ENCODE measurements around the gene EZH2. TPM values are rescaled to one million over a fixed set of nuclear protein-coding genes. Genes with fewer than 3 reads are reported as not detected.

The EZH2 gene
- polyA plus RNA-seq, 1 of the 3 experiments (the other 2 are of a cell fraction), result 30.6 TPM

GRCh38 chr7:148791546-148791945, 92.5 kb downstream of the EZH2 start (continued):
- TF ChIP-seq ELF1 (IDR thresholded peaks at IDR 0.05), result no peak
- no peak for TF ChIP-seq SMC3 (IDR thresholded peaks at IDR 0.05; ENCODE audit: low read depth, low read length)
- TF ChIP-seq IRF3 (IDR thresholded peaks at IDR 0.05; ENCODE audit: low read depth, low read length), result no peak
- TF ChIP-seq RXRA (IDR thresholded peaks at IDR 0.05; ENCODE audit: borderline replicate concordance, low read depth), result no peak
- no peak for TF ChIP-seq USF1 (IDR thresholded peaks at IDR 0.05; ENCODE audit: borderline replicate concordance, low read depth)
- no peak for TF ChIP-seq FOXJ3 (CRISPR knock-in tag; IDR thresholded peaks at IDR 0.05)
- no peak for TF ChIP-seq MEF2A (IDR thresholded peaks at IDR 0.05; ENCODE audit: borderline replicate concordance, low read depth)
- no peak for TF ChIP-seq YY1 (IDR thresholded peaks at IDR 0.05; ENCODE audit: low read depth)

GRCh38 chr7:148790850-148791249, 93.2 kb downstream of the EZH2 start:
- H3K27ac ChIP-seq (ENCODE audit: low read depth in 2 of 2, low read length in 1 of 2), result no peak overlapping the region
- peaks cover 5% of the 10 kb centered on the region for H3K79me2 ChIP-seq (ENCODE audit: insufficient read depth)
- no peaks in the 10 kb centered on the region for H3K9me2 ChIP-seq
- no peak overlapping the region for H3K4me3 ChIP-seq (ENCODE audit: low read depth in 2 of 2, low read length in 1 of 2)
- no peak overlapping the region for H2AFZ ChIP-seq (ENCODE audit: low read depth)
- H3K27me3 ChIP-seq (ENCODE audit: insufficient read depth), result no peaks in the 10 kb centered on the region
- ChIA-PET CTCF (interaction anchor here (1.0 to 1.6 kb wide), 3 partner anchors 22 to 215 kb away, joined by 3 to 4 read pairs (median 3); no protein-coding TSS in a partner anchor), POLR2A (no interaction called here)
- no peaks in the 10 kb centered on the region for H3F3A ChIP-seq (replicated peaks; ENCODE audit: insufficient read depth)
- TF ChIP-seq NFIC (IDR thresholded peaks at IDR 0.05; ENCODE audit: borderline replicate concordance) (no peak), GATA2 (CRISPR knock-in tag; IDR thresholded peaks at IDR 0.05) (no peak), RCOR1 (IDR thresholded peaks at IDR 0.05; ENCODE audit: low read length) (no peak), CHD2 (IDR thresholded peaks at IDR 0.05; ENCODE audit: low read length, partially characterized antibody) (no peak), REST (IDR thresholded peaks at IDR 0.05; ENCODE audit: low read depth, low read length) (no peak), JUND (IDR thresholded peaks at IDR 0.05) (no peak), IRF3 (IDR thresholded peaks at IDR 0.05; ENCODE audit: low read depth, low read length) (no peak), YY1 (IDR thresholded peaks at IDR 0.05; ENCODE audit: low read depth) (no peak), ELF1 (IDR thresholded peaks at IDR 0.05) (no peak), GABPA (IDR thresholded peaks at IDR 0.05; ENCODE audit: low read depth) (no peak), EP300 (IDR thresholded peaks at IDR 0.05; ENCODE audit: borderline replicate concordance in 1 of 2, low read depth in 1 of 2, low read length in 1 of 2) (no peak), NRF1 (IDR thresholded peaks at IDR 0.05; ENCODE audit: low read depth, low read length) (no peak)
- no peak overlapping the region for H3K4me2 ChIP-seq
- 94% methylated on average over 2 of the region's 2 CpGs for WGBS (ENCODE audit: low lambda C conversion rate)
- peaks cover 81 to 86% of the 10 kb centered on the region in 2 experiments for H3K36me3 ChIP-seq (replicated peaks in 1 of 2; ENCODE audit: control insufficient read depth in 1 of 2, insufficient read depth in 2 of 2, low read length in 1 of 2)
- no peaks in the 10 kb centered on the region for H3K9me3 ChIP-seq
- DNase-seq, result no peak
- no peak overlapping the region for H3K9ac ChIP-seq
- no peaks in the 10 kb centered on the region for H4K20me1 ChIP-seq (ENCODE audit: insufficient read depth)
- H3K4me1 ChIP-seq (ENCODE audit: control insufficient read depth in 1 of 2, insufficient read depth in 2 of 2, low read depth in 1 of 2, low read length in 1 of 2), result peaks cover 0 to 6% of the 10 kb centered on the region in 2 experiments; a peak in 1 of 4 replicates

All from SK-N-SH (cell line).